K562 (cell line): Measurements from ENCODE around the gene NR5A1. TPM values are rescaled to one million over a fixed set of nuclear protein-coding genes. Genes with fewer than 3 reads are reported as not detected.

ENCODE experiments used
- CBX1 ChIP-seq: sonication (generic); IDR thresholded peaks from 2 replicates; pipeline ENCODE4 v1.6.1; 2016; ENCODE audit warnings: antibody characterized with exemption, low read depth, mild to moderate bottlenecking
- HDAC3 ChIP-seq: fragments of 450-650 bp; IDR thresholded peaks from 2 replicates; pipeline ENCODE4 v1.6.1; 2018; ENCODE audit warnings: borderline replicate concordance, mild to moderate bottlenecking, moderate library complexity; ENCODE audit not compliant: partially characterized antibody
- HMGXB4 ChIP-seq: sonication (generic); formaldehyde crosslinking; IDR thresholded peaks from 2 replicates; pipeline ENCODE4 v1.8.1; 2023; ENCODE audit warnings: mild to moderate bottlenecking, missing genetic modification reagents
- NCOA2 ChIP-seq, 2 experiments: fragments of 450-650 bp; IDR thresholded peaks; 2 replicates each; pipeline ENCODE4 v1.6.1; 2018; ENCODE audit warnings: mild to moderate bottlenecking in 2 of 2, moderate library complexity in 1 of 2; ENCODE audit not compliant: partially characterized antibody in 2 of 2
- NFE2 ChIP-seq: IDR thresholded peaks from 2 replicates; pipeline ENCODE4 v1.6.1; 2014; ENCODE audit warnings: antibody characterized with exemption, low read depth
- RNF2 ChIP-seq: sonication (generic); IDR thresholded peaks from 2 replicates; pipeline ENCODE4 v1.6.1; 2016
- SAFB ChIP-seq: fragments of 200-400 bp; formaldehyde crosslinking; IDR thresholded peaks from 2 replicates; pipeline ENCODE4 v1.6.1; 2017; ENCODE audit warnings: low read depth, low read length, borderline replicate concordance
- THRAP3 ChIP-seq: fragments of 450-650 bp; IDR thresholded peaks from 2 replicates; pipeline ENCODE4 v1.6.1; 2016; ENCODE audit warnings: mild to moderate bottlenecking, inconsistent platforms, borderline replicate concordance
- ZC3H8 ChIP-seq: fragments of 450-650 bp; IDR thresholded peaks from 2 replicates; pipeline ENCODE4 v1.6.1; 2017
- ZNF253 ChIP-seq: fragments of 250-450 bp; sonication (Bioruptor Pico); conservative IDR thresholded peaks from 2 replicates; pipeline ENCODE4 v1.6.1; 2021; ENCODE audit warnings: mild to moderate bottlenecking
- ZNF395 ChIP-seq: fragments of 200-800 bp; sonication (Bioruptor generic); IDR thresholded peaks from 2 replicates; pipeline ENCODE4 v1.6.1; 2017; ENCODE audit warnings: missing genetic modification characterization, missing compliant biosample characterization
- ZNF583 ChIP-seq: fragments of 250-450 bp; sonication (Bioruptor Pico); IDR thresholded peaks from 2 replicates; pipeline ENCODE4 v1.4.0; 2020
- ZNF668 ChIP-seq: fragments of 250-450 bp; sonication (Bioruptor Pico); IDR thresholded peaks from 2 replicates; pipeline ENCODE4 v1.8.0; 2022; ENCODE audit warnings: mild to moderate bottlenecking, inconsistent platforms
- polyA plus RNA-seq, 8 experiments: library from polyadenylated mRNA; depleted of rRNA in 4 of 8; stranded (reverse) in 5 of 8; unstranded in 3 of 8; fragments of >200 nt; fragmentation: Nextera tagmentation in 2 of 8; fragmentation: Illumina TruSeq in 1 of 8; extraction: Ambion mirVana in 2 of 8; extraction: Trizol in 1 of 8; gene quantifications; 2 replicates each; pipeline versions ENCODE4 v1.2.1 to v1.2.3, GENCODE V29; 2011 to 2014; ENCODE audit warnings: inconsistent platforms in 1 of 8, missing spikeins in 1 of 8
- total RNA-seq, 7 experiments: library from RNA; depleted of rRNA in 6 of 7; stranded (reverse); fragments of >200 nt in 6 of 7; fragmentation: Illumina TruSeq in 2 of 7; extraction: Trizol in 2 of 7; gene quantifications; 2 replicates each; pipeline versions ENCODE4 v1.2.1 to v1.2.3, GENCODE V29; 2011 to 2021; ENCODE audit warnings: low replicate concordance in 1 of 7

The NR5A1 gene
- total and polyA plus RNA-seq, 9 of the 15 experiments (the other 6 are each of a cell fraction or from before 2014, with no cell fraction given), result 0.11 to 0.32 (median 0.20) TPM; not detected in 6

GRCh38 chr9:124477211-124477647, 30.0 kb downstream of the NR5A1 start (continued):
- no peak for TF ChIP-seq ZNF253 (CRISPR knock-in tag)
- TF ChIP-seq NFE2, result no peak
- no peak for TF ChIP-seq NCOA2 (IDR thresholded peaks at IDR 0.05; ENCODE audit: partially characterized antibody in 2 of 2)
- 0 out of 2 replicates have a peak, but pooled peaks have one; percentile 30 for TF ChIP-seq SAFB
- no peak for TF ChIP-seq RNF2
- 0 out of 2 replicates have a peak, but pooled peaks have one; percentile 55 for TF ChIP-seq CBX1
- no peak for TF ChIP-seq HDAC3
- TF ChIP-seq ZNF668, result no peak
- no peak for TF ChIP-seq HMGXB4
- TF ChIP-seq THRAP3, result no peak
- TF ChIP-seq ZNF395 (CRISPR knock-in tag), result no peak
- TF ChIP-seq ZC3H8, result no peak
- TF ChIP-seq ZNF583 (CRISPR knock-in tag), result no peak
